Upper lobe of left lung (tissue), 4 donors: ENCODE results near the gene L3MBTL3.

Experiments
- CTCF ChIP-seq, 6 experiments: fragments of 450-650 bp in 4 of 6; fragments of 200-600 bp in 2 of 6; sonication (generic) in 2 of 6; IDR thresholded peaks; one replicate each; pipeline ENCODE4 v1.5.1; 2016 to 2019; ENCODE audit warnings: antibody characterized with exemption in 6 of 6
- EP300 ChIP-seq, 4 donors: sonication (generic); formaldehyde crosslinking; IDR thresholded peaks; one replicate each; pipeline ENCODE4 v1.5.1; 2017; ENCODE audit warnings: antibody characterized with exemption in 4 of 4, control low read depth in 2 of 4
- POLR2A ChIP-seq, 4 donors: fragments of 450-650 bp; IDR thresholded peaks; one replicate each; pipeline ENCODE4 v1.5.1; 2016 to 2017; ENCODE audit warnings: antibody characterized with exemption in 4 of 4, mild to moderate bottlenecking in 2 of 4
- POLR2AphosphoS5 ChIP-seq, 2 donors: sonication (generic); formaldehyde crosslinking; IDR thresholded peaks; one replicate each; pipeline ENCODE4 v1.5.1; 2017; ENCODE audit warnings: antibody characterized with exemption in 2 of 2

- no peak for TF ChIP-seq POLR2AphosphoS5 (IDR thresholded peaks at IDR 0.05)
- TF ChIP-seq POLR2A (IDR thresholded peaks at IDR 0.05) = no peak
- no peak for TF ChIP-seq CTCF (IDR thresholded peaks at IDR 0.05)
- no peak for TF ChIP-seq EP300 (IDR thresholded peaks at IDR 0.05)
These were observed 29.0 kb downstream of the L3MBTL3 start for GRCh38 chr6:130047088-130047995.
